Measurements from ENCODE around the gene CAPN8. TPM values are rescaled to one million over a fixed set of nuclear protein-coding genes. Genes with fewer than 3 reads are reported as not detected.
A peak's percentile ranks its signal among the peaks of the same experiment; 100 is the strongest.

CAPN8 gene
- total RNA-seq = under 1 TPM in 1 of 2 donors, not detected in 1; 0.21 TPM
- long read RNA-seq = 0 reads

- ATAC-seq = peak in 1 of 2 donors; percentile 52
- intact Hi-C loops (cut with DNase I) = no loop called here
- DNase-seq = no peak
Measured at GRCh38 chr1:223665592-223666312, at the start of gene CAPN8. Gene CAPN8, minus strand, starts transcription at chr1:223665701. Its CDS starts 55 bp downstream, at chr1:223665646.

- DNase-seq (no peak), ATAC-seq (peak in 1 of 2 donors; percentile 10)
- intact Hi-C loops (cut with DNase I) = loop anchor here in 1 of 2 donors (5.0 kb wide), 1 partner anchor 32 kb away; no protein-coding TSS in a partner anchor
Measured at GRCh38 chr1:223714849-223715603, 49.5 kb upstream of the CAPN8 start.

GRCh38 chr1:223714421-223714724, 48.9 kb upstream of the CAPN8 start:
- ATAC-seq = no peak
- no peak for DNase-seq
- intact Hi-C loops (cut with DNase I) = loop anchor here in 1 of 2 donors (5.0 kb wide), 1 partner anchor 33 kb away; no protein-coding TSS in a partner anchor

- intact Hi-C loops (cut with DNase I) = loop anchor here in 1 of 2 donors (5.0 kb wide), 1 partner anchor 34 kb away; no protein-coding TSS in a partner anchor
- DNase-seq = no peak
Measured at GRCh38 chr1:223713546-223714420, 48.3 kb upstream of the CAPN8 start.

GRCh38 chr1:223712850-223713474, 47.5 kb upstream of the CAPN8 start:
- ATAC-seq (peak; percentile 60 to 65), DNase-seq (no peak)
- intact Hi-C loops (cut with DNase I) = loop anchor here (1.0 to 5.0 kb wide), 2 partner anchors 34 to 36 kb away; no protein-coding TSS in a partner anchor

More at GRCh38 chr1:223713546-223714420, 48.3 kb upstream of the CAPN8 start:
- no peak for ATAC-seq

GRCh38 chr1:223712194-223712849, 46.8 kb upstream of the CAPN8 start, which contains the start of gene CAPN2:
Gene CAPN2, plus strand, starts transcription at chr1:223712539. Its CDS starts 102 bp downstream, at chr1:223712641.
- peak; percentile 94 to 96 for ATAC-seq
- intact Hi-C loops (cut with DNase I) = loop anchor here (1.0 to 5.0 kb wide), 2 partner anchors 35 to 37 kb away; no protein-coding TSS in a partner anchor
- peak; percentile 90 for DNase-seq

DNA sequence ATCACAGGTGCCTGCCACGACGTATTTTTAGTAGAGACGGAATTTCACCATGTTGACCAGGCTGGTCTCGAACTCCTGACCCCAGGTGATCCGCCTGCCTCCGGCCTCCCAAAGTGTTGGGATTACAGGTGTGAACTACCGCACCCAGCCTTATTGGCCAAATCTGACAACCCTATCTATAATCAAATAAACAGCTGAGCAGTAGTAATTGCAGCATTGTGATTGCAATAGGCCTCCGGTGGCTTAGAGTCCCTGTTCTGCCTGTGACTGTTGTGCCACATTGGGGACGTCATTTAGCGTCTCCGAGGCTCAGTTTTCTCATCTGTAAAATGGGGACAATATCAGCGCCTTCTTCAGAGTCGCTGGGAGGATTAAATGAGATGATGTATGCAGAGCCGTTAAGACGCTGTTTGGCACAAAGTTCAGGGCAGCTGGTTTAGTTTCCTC, 46.3 kb upstream of the CAPN8 start:
- ATAC-seq (no peak), DNase-seq (no peak)
- intact Hi-C loops (cut with DNase I) = loop anchor here (1.0 to 5.0 kb wide), 2 partner anchors 36 to 38 kb away; no protein-coding TSS in a partner anchor

GRCh38 chr1:223711173-223711572, 45.7 kb upstream of the CAPN8 start:
- intact Hi-C loops (cut with DNase I) = loop anchor here in 1 of 2 donors (5.0 kb wide), 1 partner anchor 36 kb away; no protein-coding TSS in a partner anchor
- no peak for ATAC-seq
- DNase-seq = no peak

DNA sequence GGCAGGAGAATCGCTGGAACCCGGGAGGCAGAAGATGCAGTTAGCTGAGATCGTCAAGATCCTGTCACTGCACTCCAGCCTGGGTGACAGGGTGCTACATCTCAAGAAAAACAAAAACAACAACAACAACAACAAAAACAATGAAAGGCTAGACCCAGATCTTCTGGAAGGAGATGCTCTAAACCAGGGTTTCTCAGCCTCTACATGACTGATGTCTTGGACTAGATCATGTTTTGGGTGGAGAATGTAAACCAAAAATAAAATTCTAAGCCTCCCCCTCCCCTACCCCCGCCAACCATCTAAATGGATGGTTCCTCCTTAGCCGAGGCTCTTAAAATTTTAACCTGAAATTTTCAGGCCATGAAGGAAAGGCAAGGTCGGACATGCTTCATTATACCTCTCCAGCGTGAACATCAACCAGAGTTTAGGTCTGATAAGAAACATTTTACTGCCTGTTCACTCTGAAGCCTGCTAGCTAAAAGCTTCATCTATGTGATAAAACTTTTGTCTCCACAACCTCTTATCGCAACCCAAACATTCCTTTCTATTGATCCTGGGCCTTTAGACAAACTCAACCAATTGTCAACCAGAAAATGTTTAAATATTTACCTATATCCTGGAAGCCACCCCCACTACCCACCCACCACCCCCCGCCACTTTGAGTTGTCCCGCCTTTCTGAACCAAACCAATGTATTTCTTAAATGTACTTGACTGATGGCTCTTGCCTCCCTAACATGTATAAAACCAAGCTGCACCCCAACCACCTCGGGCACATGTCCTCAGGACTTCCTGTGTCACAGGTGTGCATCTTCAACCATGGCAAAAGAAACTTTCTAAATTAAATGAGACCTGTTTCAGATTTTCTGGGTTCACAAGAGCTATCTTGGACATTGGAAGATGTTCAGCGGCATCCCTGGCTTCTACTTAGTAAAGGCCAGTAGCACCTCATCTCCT, 45.0 kb upstream of the CAPN8 start:
- ATAC-seq = no peak
- DNase-seq = no peak
- intact Hi-C loops (cut with DNase I) = loop anchor here in 1 of 2 donors (5.0 kb wide), 1 partner anchor 37 kb away; no protein-coding TSS in a partner anchor

- ATAC-seq = no peak
- DNase-seq = no peak
- intact Hi-C loops (cut with DNase I) = loop anchor here in 1 of 2 donors (10.0 kb wide), 1 partner anchor 135 kb away; the partner anchor contains the start of gene TP53BP2
Measured at GRCh38 chr1:223709598-223709997, 44.1 kb upstream of the CAPN8 start.

GRCh38 chr1:223708651-223709268, 43.3 kb upstream of the CAPN8 start:
- intact Hi-C loops (cut with DNase I) = loop anchor here in 1 of 2 donors (10.0 kb wide), 1 partner anchor 136 kb away; the partner anchor contains the start of gene TP53BP2
- no peak for DNase-seq
- ATAC-seq = no peak

DNA sequence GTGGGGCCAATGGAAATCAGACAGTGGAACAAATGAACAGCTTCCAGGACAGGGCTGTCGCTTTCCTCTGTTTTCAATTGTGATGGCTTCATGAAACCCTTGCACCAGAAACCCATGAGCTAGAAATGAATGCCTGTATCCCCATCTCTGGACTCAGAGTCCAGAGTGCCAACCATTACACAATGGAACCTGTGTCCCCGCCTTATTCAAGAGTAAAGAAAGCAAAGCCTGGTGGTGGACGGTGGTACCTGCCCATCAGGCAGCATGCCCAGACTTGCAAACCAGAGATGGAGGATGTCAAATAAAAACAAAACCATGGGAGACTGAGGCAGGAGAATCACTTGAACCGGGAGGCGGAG, 42.5 kb upstream of the CAPN8 start:
- intact Hi-C loops (cut with DNase I) = loop anchor here in 1 of 2 donors (10.0 kb wide), 1 partner anchor 137 kb away; the partner anchor contains the start of gene TP53BP2
- ATAC-seq = no peak
- DNase-seq = no peak

- intact Hi-C loops (cut with DNase I) = loop anchor here in 1 of 2 donors (10.0 kb wide), 1 partner anchor 137 kb away; the partner anchor contains the start of gene TP53BP2
- DNase-seq = peak; percentile 80
- ATAC-seq = peak; percentile 60 to 93
Measured at GRCh38 chr1:223707256-223708000, 41.9 kb upstream of the CAPN8 start.

GRCh38 chr1:223706077-223706973, 40.8 kb upstream of the CAPN8 start:
- peak; percentile 17 to 72 for ATAC-seq
- intact Hi-C loops (cut with DNase I) = loop anchor here in 1 of 2 donors (10.0 kb wide), 1 partner anchor 138 kb away; the partner anchor contains the start of gene TP53BP2
- DNase-seq = no peak

All from left cardiac atrium (tissue), 4 donors.